ENCODE results near the gene HEXA. TPM values are rescaled to one million over a fixed set of nuclear protein-coding genes. Genes with fewer than 3 reads are reported as not detected.

Gene HEXA
- total and polyA plus RNA-seq, 9 of the 15 experiments (the other 6 are each of a cell fraction or from before 2014, with no cell fraction given), result 22.2 to 136 (median 68.9) TPM

DNA sequence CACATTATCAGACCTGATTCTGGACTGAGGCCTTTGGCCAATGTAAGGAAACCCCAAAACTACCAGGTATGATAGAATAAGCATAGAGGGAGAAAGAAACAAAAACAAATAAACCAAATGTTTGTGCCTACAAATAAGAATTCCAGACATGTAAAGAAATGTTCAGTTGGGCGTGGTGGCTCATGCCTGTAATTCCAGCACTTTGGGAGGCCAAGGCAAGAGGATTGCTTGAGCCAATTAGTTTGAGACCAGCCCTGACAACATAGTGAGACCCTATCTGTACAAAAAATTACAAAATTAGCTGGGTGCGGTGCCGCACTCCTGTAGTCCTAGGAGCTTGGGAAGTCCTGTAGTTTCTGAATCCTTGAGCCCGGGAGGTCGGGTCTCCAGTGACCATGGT lies 35.3 kb upstream of the HEXA start:
- ATAC-seq (no peak), FAIRE-seq (no peak), DNase-seq (ENCODE audit: extremely low read depth in 1 of 4, low spot score in 3 of 4) (no peak)
- Histone ChIP-seq H4K20me1 (replicated peaks; ENCODE audit: control insufficient read depth, insufficient read depth, low read length) (no peaks in the 10 kb centered on the region), H3K36me3 (ENCODE audit: control insufficient read depth, insufficient read depth, low read length) (no peaks in the 10 kb centered on the region), H3K4me1 (replicated peaks in 1 of 2; ENCODE audit: control insufficient read depth in 2 of 2, insufficient read depth in 2 of 2, low read length in 2 of 2) (no peaks in the 10 kb centered on the region), H3K9ac (ENCODE audit: insufficient read depth in 1 of 2, low read depth in 2 of 2, low read length in 2 of 2) (no peak overlapping the region), H3K79me2 (ENCODE audit: control insufficient read depth, insufficient read depth, low read length) (no peaks in the 10 kb centered on the region), H2AFZ (ENCODE audit: low read depth, low read length) (no peak overlapping the region), H3K9me1 (ENCODE audit: control insufficient read depth, insufficient read depth, low read length) (no peaks in the 10 kb centered on the region), H3K4me2 (ENCODE audit: insufficient read depth, low read length) (no peak overlapping the region), H3K27ac (ENCODE audit: extremely low read depth, low read depth, low read length) (no peak overlapping the region), H3K9me3 (replicated peaks; ENCODE audit: control insufficient read depth, insufficient read depth, low read depth, low read length) (no peaks in the 10 kb centered on the region; the same call in 1 of the 2 replicates), H3K27me3 (ENCODE audit: control insufficient read depth in 2 of 2, insufficient read depth in 2 of 2, low read length in 2 of 2) (peaks cover 4 to 5% of the 10 kb centered on the region in 2 experiments), H3K4me3 (no peak overlapping the region)
- POLR2A ChIA-PET, result interaction anchor here (0.5 to 0.7 kb wide), 2 partner anchors 11 to 197 kb away, joined by 3 read pairs; no protein-coding TSS in a partner anchor
- CTCF ChIA-PET (ENCODE audit: low intra/inter-chr PET ratio), result no interaction called here
- no peak for TF ChIP-seq RBBP5 (IDR thresholded peaks at IDR 0.05; ENCODE audit: borderline replicate concordance, insufficient read depth, low read length, poor library complexity, severe bottlenecking)
- TF ChIP-seq SLC30A9 (CRISPR knock-in tag; IDR thresholded peaks at IDR 0.05), result no peak
- TF ChIP-seq, protein P1, sequence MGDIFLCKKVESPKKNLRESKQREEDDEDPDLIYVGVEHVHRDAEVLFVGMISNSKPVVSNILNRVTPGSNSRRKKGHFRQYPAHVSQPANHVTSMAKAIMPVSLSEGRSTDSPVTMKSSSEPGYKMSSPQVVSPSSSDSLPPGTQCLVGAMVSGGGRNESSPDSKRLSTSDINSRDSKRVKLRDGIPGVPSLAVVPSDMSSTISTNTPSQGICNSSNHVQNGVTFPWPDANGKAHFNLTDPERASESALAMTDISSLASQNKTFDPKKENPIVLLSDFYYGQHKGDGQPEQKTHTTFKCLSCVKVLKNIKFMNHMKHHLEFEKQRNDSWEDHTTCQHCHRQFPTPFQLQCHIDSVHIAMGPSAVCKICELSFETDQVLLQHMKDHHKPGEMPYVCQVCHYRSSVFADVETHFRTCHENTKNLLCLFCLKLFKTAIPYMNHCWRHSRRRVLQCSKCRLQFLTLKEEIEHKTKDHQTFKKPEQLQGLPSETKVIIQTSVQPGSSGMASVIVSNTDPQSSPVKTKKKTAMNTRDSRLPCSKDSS (IDR thresholded peaks at IDR 0.05; ENCODE audit: low read depth, partially characterized antibody), result no peak
- no peak for TF ChIP-seq DMBX1 (CRISPR knock-in tag; IDR thresholded peaks at IDR 0.05; ENCODE audit: borderline replicate concordance)
- TF ChIP-seq FOXM1 (IDR thresholded peaks at IDR 0.05; ENCODE audit: low read depth), result no peak
- no peak for TF ChIP-seq FOXM1 (CRISPR knock-in tag; IDR thresholded peaks at IDR 0.05; ENCODE audit: low read depth)
- TF ChIP-seq, protein P2, sequence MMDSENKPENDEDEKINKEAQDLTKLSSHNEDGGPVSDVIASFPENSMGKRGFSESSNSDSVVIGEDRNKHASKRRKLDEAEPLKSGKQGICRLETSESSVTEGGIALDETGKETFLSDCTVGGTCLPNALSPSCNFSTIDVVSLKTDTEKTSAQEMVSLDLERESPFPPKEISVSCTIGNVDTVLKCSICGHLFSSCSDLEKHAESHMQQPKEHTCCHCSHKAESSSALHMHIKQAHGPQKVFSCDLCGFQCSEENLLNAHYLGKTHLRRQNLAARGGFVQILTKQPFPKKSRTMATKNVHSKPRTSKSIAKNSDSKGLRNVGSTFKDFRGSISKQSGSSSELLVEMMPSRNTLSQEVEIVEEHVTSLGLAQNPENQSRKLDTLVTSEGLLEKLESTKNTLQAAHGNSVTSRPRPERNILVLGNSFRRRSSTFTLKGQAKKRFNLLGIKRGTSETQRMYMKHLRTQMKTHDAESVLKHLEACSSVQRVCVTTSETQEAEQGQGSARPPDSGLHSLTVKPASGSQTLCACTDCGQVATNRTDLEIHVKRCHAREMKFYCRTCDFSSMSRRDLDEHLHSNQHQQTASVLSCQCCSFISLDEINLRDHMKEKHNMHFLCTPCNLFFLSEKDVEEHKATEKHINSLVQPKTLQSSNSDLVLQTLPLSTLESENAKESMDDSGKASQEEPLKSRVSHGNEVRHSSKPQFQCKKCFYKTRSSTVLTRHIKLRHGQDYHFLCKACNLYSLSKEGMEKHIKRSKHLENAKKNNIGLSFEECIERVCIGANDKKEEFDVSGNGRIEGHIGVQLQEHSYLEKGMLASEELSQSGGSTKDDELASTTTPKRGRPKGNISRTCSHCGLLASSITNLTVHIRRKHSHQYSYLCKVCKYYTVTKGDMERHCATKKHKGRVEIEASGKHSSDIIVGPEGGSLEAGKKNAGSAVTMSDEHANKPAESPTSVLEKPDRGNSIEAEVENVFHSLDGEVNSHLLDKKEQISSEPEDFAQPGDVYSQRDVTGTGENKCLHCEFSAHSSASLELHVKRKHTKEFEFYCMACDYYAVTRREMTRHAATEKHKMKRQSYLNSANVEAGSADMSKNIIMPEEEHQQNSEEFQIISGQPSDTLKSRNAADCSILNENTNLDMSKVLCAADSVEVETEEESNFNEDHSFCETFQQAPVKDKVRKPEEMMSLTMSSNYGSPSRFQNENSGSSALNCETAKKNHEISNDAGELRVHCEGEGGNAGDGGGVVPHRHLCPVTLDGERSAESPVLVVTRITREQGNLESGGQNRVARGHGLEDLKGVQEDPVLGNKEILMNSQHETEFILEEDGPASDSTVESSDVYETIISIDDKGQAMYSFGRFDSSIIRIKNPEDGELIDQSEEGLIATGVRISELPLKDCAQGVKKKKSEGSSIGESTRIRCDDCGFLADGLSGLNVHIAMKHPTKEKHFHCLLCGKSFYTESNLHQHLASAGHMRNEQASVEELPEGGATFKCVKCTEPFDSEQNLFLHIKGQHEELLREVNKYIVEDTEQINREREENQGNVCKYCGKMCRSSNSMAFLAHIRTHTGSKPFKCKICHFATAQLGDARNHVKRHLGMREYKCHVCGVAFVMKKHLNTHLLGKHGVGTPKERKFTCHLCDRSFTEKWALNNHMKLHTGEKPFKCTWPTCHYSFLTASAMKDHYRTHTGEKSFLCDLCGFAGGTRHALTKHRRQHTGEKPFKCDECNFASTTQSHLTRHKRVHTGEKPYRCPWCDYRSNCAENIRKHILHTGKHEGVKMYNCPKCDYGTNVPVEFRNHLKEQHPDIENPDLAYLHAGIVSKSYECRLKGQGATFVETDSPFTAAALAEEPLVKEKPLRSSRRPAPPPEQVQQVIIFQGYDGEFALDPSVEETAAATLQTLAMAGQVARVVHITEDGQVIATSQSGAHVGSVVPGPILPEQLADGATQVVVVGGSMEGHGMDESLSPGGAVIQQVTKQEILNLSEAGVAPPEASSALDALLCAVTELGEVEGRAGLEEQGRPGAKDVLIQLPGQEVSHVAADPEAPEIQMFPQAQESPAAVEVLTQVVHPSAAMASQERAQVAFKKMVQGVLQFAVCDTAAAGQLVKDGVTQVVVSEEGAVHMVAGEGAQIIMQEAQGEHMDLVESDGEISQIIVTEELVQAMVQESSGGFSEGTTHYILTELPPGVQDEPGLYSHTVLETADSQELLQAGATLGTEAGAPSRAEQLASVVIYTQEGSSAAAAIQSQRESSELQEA (IDR thresholded peaks at IDR 0.05; ENCODE audit: low read depth), result no peak
- no peak for TF ChIP-seq ZNF77 (CRISPR knock-in tag; IDR thresholded peaks at IDR 0.05)
- no peak for TF ChIP-seq ZNF23 (CRISPR knock-in tag; IDR thresholded peaks at IDR 0.05)
- no peak for TF ChIP-seq BACH1 (tag; IDR thresholded peaks at IDR 0.05)
- WGBS (ENCODE audit: insufficient coverage, low coverage, missing lambda C conversion rate), result 6% methylated on average over 5 of the region's 5 CpGs
- in situ Hi-C loops (cut with MboI) (no loop called here), intact Hi-C loops (cut with micrococcal nuclease) (no loop called here)
- no TSS peak for BruUV-seq (replicated peaks)
